Stomach (tissue), 9 donors: ENCODE results near the gene LMTK2. TPM values are rescaled to one million over a fixed set of nuclear protein-coding genes. Genes with fewer than 3 reads are reported as not detected.
A peak's percentile ranks its signal among the peaks of the same experiment; 100 is the strongest.

Experiments
- DNase-seq, 2 donors: peaks; one replicate each; pipeline versions ENCODE4 v3.0.0 to v3.0.0-alpha.2; 2013 to 2019
- H3K27ac ChIP-seq, 5 donors: fragments of 200-600 bp in 4 of 5; sonication (generic) in 4 of 5; one replicate each; pipeline ENCODE4 v1.5.1; 2013 to 2019; ENCODE audit warnings: mild to moderate bottlenecking in 1 of 5, moderate library complexity in 1 of 5
- H3K27me3 ChIP-seq, 3 donors: fragments of 200-600 bp; sonication (generic); one replicate each; pipeline ENCODE4 v1.5.1; 2017 to 2019; ENCODE audit warnings: mixed run types in 1 of 3
- H3K36me3 ChIP-seq, 4 donors: fragments of 200-600 bp; sonication (generic); 1 replicate in 3 of 4; 2 replicates in 1 of 4; pipeline ENCODE4 v1.5.1; 2016 to 2019
- H3K4me1 ChIP-seq, 4 donors: fragments of 200-600 bp; sonication (generic); one replicate each; pipeline ENCODE4 v1.5.1; 2016 to 2019
- H3K4me3 ChIP-seq, 4 donors: fragments of 200-600 bp; sonication (generic) in 3 of 4; one replicate each; pipeline ENCODE4 v1.5.1; 2016 to 2019; ENCODE audit warnings: mild to moderate bottlenecking in 1 of 4
- H3K9me3 ChIP-seq, 4 donors: fragments of 200-600 bp; sonication (generic); one replicate each; pipeline ENCODE4 v1.5.1; 2016 to 2019
- CTCF ChIP-seq, 7 experiments: fragments of 450-650 bp in 4 of 7; fragments of 200-600 bp in 3 of 7; sonication (generic) in 3 of 7; IDR thresholded peaks; one replicate each; pipeline ENCODE4 v1.5.1; 2016 to 2019; ENCODE audit warnings: antibody characterized with exemption in 7 of 7, control low read depth in 2 of 7, mild to moderate bottlenecking in 1 of 7
- EP300 ChIP-seq: sonication (generic); formaldehyde crosslinking; IDR thresholded peaks from one replicate; pipeline ENCODE4 v1.6.1; 2017; ENCODE audit warnings: antibody characterized with exemption
- POLR2A ChIP-seq, 4 donors: fragments of 450-650 bp; IDR thresholded peaks; one replicate each; pipeline ENCODE4 v1.6.1; 2016; ENCODE audit warnings: antibody characterized with exemption in 4 of 4, control low read depth in 2 of 4, mild to moderate bottlenecking in 1 of 4, moderate library complexity in 1 of 4
- POLR2AphosphoS5 ChIP-seq, 3 donors: sonication (generic); formaldehyde crosslinking; IDR thresholded peaks; one replicate each; pipeline ENCODE4 v1.6.1; 2016; ENCODE audit warnings: antibody characterized with exemption in 3 of 3
- WGBS, 5 donors: extraction: QIAGEN DNeasy Blood & Tissue Kit in 3 of 5; methylation state at CpG; one replicate each; pipeline versions ENCODE4 v1.1.5 to v1.1.7; 2013 to 2018; 5-methylcytosine and 5-hydroxymethylcytosine counted together
- intact Hi-C: fragments of 100-400 bp; cut with DNase I; formaldehyde crosslinking; loops from one replicate; pipeline ENCODE4 v1.15.1; 2023; ENCODE audit warnings: low total_unique reads
- polyA plus RNA-seq, 3 donors: library from polyadenylated mRNA; stranded (reverse); fragments of 200-250 nt; gene quantifications; one replicate each; pipeline ENCODE4 v1.2.3, GENCODE V29; 2013
- total RNA-seq, 5 donors: library from RNA; depleted of rRNA; stranded (reverse); fragments of >200 nt; gene quantifications; one replicate each; pipeline versions ENCODE4 v1.1.0 to v1.2.3, GENCODE V29; 2014 to 2016
- donor health status: healthy with polysubstance abuse.
- donor health status: Bipolar disorder and iron deficiency.
- donor health status: healthy.

LMTK2 gene
- total and polyA plus RNA-seq, 8 donors = 1.4 to 42.6 (median 19.3) TPM

- WGBS, 5 donors = 89 to 100% (median 96%) methylated on average over 2 to 4 of the region's 4 CpGs
- no peak for TF ChIP-seq CTCF (IDR thresholded peaks at IDR 0.05)
- TF ChIP-seq POLR2A (IDR thresholded peaks at IDR 0.05) = no peak
- no peak for TF ChIP-seq EP300
- TF ChIP-seq POLR2AphosphoS5 (IDR thresholded peaks at IDR 0.05) = no peak
Measured at GRCh38 chr7:98238076-98238475, 131.4 kb downstream of the LMTK2 start.

GRCh38 chr7:98238976-98239375 is 132.3 kb downstream of the LMTK2 start:
- Histone ChIP-seq H3K36me3 (peaks cover 20 to 90% (median 77%) of the 10 kb centered on the region in 4 donors), H3K9me3 (no peaks in the 10 kb centered on the region)
- WGBS, 5 donors = 89 to 96% (median 96%) methylated on average over 9 of the region's 9 CpGs

More at GRCh38 chr7:98238076-98238475, 131.4 kb downstream of the LMTK2 start:
- peaks cover 13 to 90% (median 77%) of the 10 kb centered on the region in 4 donors for H3K36me3 ChIP-seq
- intact Hi-C loops = no loop called here
- no peaks in the 10 kb centered on the region for H3K4me1 ChIP-seq
- no peaks in the 10 kb centered on the region for H3K27me3 ChIP-seq
- H3K9me3 ChIP-seq = no peaks in the 10 kb centered on the region
- H3K27ac ChIP-seq = no peak overlapping the region
- no peak overlapping the region for H3K4me3 ChIP-seq
- no peak for DNase-seq

GRCh38 chr7:98240961-98241673 is 134.5 kb downstream of the LMTK2 start:
- H3K36me3 ChIP-seq = peaks cover 24 to 91% (median 82%) of the 10 kb centered on the region in 4 donors
- no peaks in the 10 kb centered on the region for H3K9me3 ChIP-seq
- peak overlapping the region in 1 of 5 donors; percentile 23 for H3K27ac ChIP-seq
- WGBS, 5 donors = 57 to 66% (median 64%) methylated on average over 13 to 19 of the region's 19 CpGs
- TF ChIP-seq POLR2A (IDR thresholded peaks at IDR 0.05) (no peak), CTCF (IDR thresholded peaks at IDR 0.05) (peak in 5 of 7 experiments; percentile 47 to 76 (median 71)), EP300 (no peak), POLR2AphosphoS5 (IDR thresholded peaks at IDR 0.05) (peak in 1 of 3 donors; percentile 13)
- intact Hi-C loops = no loop called here
- H3K4me1 ChIP-seq = peaks cover 0 to 14% (median 0%) of the 10 kb centered on the region in 4 donors
- DNase-seq = peak; percentile 72
- no peaks in the 10 kb centered on the region for H3K27me3 ChIP-seq
- no peak overlapping the region for H3K4me3 ChIP-seq

More at GRCh38 chr7:98238976-98239375, 132.3 kb downstream of the LMTK2 start:
- no peak overlapping the region for H3K4me3 ChIP-seq
- no peaks in the 10 kb centered on the region for H3K4me1 ChIP-seq
- intact Hi-C loops = no loop called here
- TF ChIP-seq POLR2AphosphoS5 (IDR thresholded peaks at IDR 0.05) (no peak), POLR2A (IDR thresholded peaks at IDR 0.05) (no peak), CTCF (IDR thresholded peaks at IDR 0.05) (no peak), EP300 (no peak)
- H3K27me3 ChIP-seq = no peaks in the 10 kb centered on the region
- no peak for DNase-seq
- H3K27ac ChIP-seq = no peak overlapping the region

GRCh38 chr7:98241674-98242241 is 135.1 kb downstream of the LMTK2 start:
- H3K4me3 ChIP-seq = no peak overlapping the region
- no peaks in the 10 kb centered on the region for H3K27me3 ChIP-seq
- intact Hi-C loops = no loop called here
- H3K9me3 ChIP-seq = no peaks in the 10 kb centered on the region
- peaks cover 24 to 84% (median 76%) of the 10 kb centered on the region in 4 donors for H3K36me3 ChIP-seq
- no peak for DNase-seq
- H3K27ac ChIP-seq = peak overlapping the region in 1 of 5 donors; percentile 23
- H3K4me1 ChIP-seq = peaks cover 0 to 18% (median 0%) of the 10 kb centered on the region in 4 donors
- TF ChIP-seq POLR2AphosphoS5 (IDR thresholded peaks at IDR 0.05) (no peak), POLR2A (IDR thresholded peaks at IDR 0.05) (no peak), EP300 (no peak), CTCF (IDR thresholded peaks at IDR 0.05) (no peak)
- WGBS, 5 donors = 80 to 87% (median 84%) methylated on average over 14 to 16 of the region's 16 CpGs
